Stimulated activated effector memory CD8-positive, alpha-beta T cell treated with anti-CD3 and anti-CD28 coated beads, Interleukin-12 subunit alpha, Interleukin-12 subunit beta, amount 100 ng/mL, for 72 hours (primary cell): ENCODE data around the gene DLG2.

ENCODE experiments used
- ATAC-seq: fragments of 150-1000 bp; cut with Tn5 transposase; 2 replicates; pipeline ENCODE4 v1.10.0; 2021
- DNase-seq, 2 donors: peaks; one replicate each; pipeline ENCODE4 v3.0.0; 2021 to 2022; ENCODE audit warnings: low spot score in 2 of 2
- H3K27ac Mint-ChIP-seq: one replicate; pipeline ENCODE4 v1.8.0; 2022; ENCODE audit warnings: mild to moderate bottlenecking, mixed read lengths
- H3K36me3 Mint-ChIP-seq: one replicate; pipeline ENCODE4 v1.8.0; 2022; ENCODE audit warnings: mild to moderate bottlenecking, mixed read lengths
- H3K4me1 Mint-ChIP-seq: one replicate; pipeline ENCODE4 v1.8.0; 2022; ENCODE audit warnings: mixed read lengths
- H3K4me3 Mint-ChIP-seq: one replicate; pipeline ENCODE4 v1.8.0; 2022; ENCODE audit warnings: mild to moderate bottlenecking, mixed read lengths
- H3K9me3 Mint-ChIP-seq: one replicate; pipeline ENCODE4 v1.8.0; 2022; ENCODE audit warnings: mixed read lengths

DLG2 gene

DNA sequence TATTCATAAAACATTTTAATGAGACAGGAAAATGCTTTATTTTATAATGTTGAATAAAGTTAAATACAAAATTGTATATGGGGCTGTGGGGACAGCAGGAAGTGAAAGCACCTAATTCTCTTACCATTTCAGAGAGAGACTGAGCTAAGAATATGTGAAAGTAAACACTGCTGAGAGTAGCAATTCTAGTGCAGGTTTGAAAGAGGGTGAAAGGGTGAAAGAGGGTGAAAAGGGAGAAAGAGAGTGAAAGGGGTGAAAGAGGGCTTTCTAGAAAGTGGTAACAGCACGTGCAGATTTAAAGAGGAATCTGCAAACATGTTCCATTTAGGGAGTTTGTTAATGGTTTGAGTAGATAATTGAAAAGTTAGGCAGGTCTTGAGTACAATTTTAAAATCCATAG lies 1689.0 kb downstream of the DLG2 start:
- H3K4me1 Mint-ChIP-seq: no peaks in the 10 kb centered on the region
- ATAC-seq (no peak), DNase-seq (no peak)
- no peaks in the 10 kb centered on the region for H3K36me3 Mint-ChIP-seq
- no peak overlapping the region for H3K4me3 Mint-ChIP-seq
- H3K9me3 Mint-ChIP-seq: peaks cover 14% of the 10 kb centered on the region
- no peak overlapping the region for H3K27ac Mint-ChIP-seq

DNA sequence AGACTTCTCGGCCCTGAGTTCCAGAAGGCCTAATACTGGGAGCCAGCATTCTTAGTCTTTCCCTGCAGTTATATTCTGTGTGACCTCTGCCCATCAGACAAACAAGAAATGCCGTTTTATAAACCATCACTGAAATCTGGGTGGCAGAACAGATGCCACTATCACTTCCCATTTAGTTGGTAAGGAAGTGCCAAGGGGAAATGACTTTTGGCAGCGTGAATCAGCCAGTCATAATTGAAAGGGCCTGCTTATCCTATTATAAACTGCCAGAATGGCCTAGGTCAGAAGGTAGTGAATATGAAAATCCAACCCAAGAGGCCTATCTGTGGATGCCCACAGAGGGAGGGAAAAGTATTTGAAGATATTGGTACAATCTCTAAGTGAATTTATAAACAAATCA lies 1694.1 kb downstream of the DLG2 start:
- Mint-ChIP-seq H3K4me3 (no peak overlapping the region), H3K4me1 (no peaks in the 10 kb centered on the region), H3K36me3 (no peaks in the 10 kb centered on the region), H3K9me3 (peaks cover 15% of the 10 kb centered on the region), H3K27ac (no peak overlapping the region)
- ATAC-seq (no peak), DNase-seq (no peak)

DNA sequence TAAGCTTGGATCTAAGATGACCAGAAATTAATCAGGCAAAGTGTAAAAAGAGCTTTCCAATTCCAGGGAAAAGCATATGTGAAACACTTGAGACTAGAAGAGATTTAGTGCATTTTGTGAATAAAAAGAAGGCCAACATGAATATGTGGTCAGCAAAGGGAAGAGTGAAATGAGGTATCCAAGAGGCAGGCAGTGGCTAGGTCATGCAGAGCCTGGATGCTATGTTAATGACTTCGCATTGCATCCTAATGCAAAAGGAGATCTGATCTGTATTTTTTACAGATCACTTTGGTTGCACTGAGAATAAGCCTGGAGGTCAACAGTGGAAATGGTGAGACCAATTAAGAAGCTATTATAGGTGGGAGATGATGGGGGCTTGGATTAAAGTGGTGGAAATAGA lies 1699.7 kb downstream of the DLG2 start:
- Mint-ChIP-seq H3K4me3 (no peak overlapping the region), H3K36me3 (no peaks in the 10 kb centered on the region), H3K9me3 (peaks cover 10% of the 10 kb centered on the region), H3K27ac (no peak overlapping the region), H3K4me1 (no peaks in the 10 kb centered on the region)
- DNase-seq (no peak), ATAC-seq (no peak)

DNA sequence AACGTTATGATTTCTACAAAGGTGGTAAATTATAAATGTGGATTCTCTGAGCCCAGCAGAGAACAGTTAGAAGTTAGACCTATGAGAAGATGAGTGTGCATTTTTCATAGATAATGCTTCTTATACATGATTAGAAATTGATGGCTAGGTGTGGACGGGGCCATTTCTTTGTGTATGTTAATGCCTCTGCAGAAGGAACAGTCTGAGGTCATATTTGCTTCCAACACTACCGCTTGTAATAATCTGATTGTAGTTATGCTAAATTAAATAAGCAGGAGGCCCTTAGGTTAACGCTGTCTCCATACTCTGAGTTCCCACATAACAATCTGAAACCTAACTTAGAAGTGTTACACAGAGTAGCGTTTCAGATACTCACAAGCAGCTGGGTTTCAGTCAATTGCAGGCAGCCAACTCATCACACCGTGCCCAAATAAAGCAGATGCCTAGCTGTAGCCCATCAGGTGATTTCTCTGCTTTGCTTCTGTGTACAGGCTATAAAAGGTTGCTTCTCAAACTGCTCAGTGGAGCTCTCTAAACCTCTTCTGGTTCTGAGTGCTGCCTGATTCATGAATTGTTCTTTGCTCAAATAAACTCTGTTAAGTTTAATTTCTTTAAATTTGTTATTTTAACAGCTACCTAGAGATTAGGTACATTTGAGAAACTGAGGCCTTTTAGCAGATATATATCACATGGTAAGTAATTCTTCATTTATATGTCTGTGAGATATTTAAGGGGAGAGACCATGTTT lies 1702.2 kb downstream of the DLG2 start:
- no peak overlapping the region for H3K27ac Mint-ChIP-seq
- no peak for DNase-seq
- ATAC-seq: no peak
- H3K9me3 Mint-ChIP-seq: peaks cover 10% of the 10 kb centered on the region
- H3K4me3 Mint-ChIP-seq: no peak overlapping the region
- no peaks in the 10 kb centered on the region for H3K4me1 Mint-ChIP-seq
- H3K36me3 Mint-ChIP-seq: no peaks in the 10 kb centered on the region

DNA sequence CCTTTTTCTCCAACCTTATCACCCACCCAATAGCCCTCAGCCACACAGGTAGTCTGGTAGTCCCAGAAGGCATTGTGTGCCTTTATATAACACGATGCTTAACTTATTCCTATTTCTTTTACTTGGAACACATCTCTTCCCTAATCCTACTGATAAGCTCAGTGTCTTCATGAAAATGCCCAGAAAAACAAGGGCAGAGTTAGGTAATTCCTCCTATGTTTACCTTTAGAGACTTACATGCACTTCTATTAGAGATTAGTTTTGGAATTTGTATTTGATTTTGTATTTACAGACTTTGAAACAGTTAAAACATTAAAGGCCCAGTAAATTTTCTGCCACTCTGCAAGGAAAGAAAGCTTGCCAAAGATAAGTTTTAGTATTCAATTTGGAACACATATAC lies 1703.2 kb downstream of the DLG2 start:
- Mint-ChIP-seq H3K36me3 (no peaks in the 10 kb centered on the region), H3K9me3 (peaks cover 10% of the 10 kb centered on the region), H3K27ac (no peak overlapping the region), H3K4me3 (no peak overlapping the region), H3K4me1 (no peaks in the 10 kb centered on the region)
- DNase-seq: no peak
- ATAC-seq: no peak

DNA sequence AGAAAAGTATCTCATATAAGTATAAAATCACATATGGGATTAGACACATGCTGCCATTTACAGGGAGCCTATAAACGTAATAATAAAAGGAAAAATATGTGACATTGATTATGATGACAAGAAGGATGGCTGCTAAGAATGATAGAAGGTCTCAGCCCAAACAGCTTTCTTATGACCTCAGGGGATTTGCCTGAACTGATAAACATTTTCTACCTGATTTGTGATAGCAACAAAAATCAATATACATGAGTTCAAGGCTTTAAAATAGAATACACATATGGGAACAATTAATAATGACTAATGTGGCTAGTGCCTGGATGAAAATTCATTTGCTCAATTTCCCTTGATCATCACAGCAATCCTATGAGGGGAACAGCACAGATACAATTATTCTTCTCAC lies 1704.2 kb downstream of the DLG2 start:
- ATAC-seq (no peak), DNase-seq (no peak)
- no peaks in the 10 kb centered on the region for H3K4me1 Mint-ChIP-seq
- H3K27ac Mint-ChIP-seq: no peak overlapping the region
- peaks cover 8% of the 10 kb centered on the region for H3K9me3 Mint-ChIP-seq
- H3K4me3 Mint-ChIP-seq: no peak overlapping the region
- no peaks in the 10 kb centered on the region for H3K36me3 Mint-ChIP-seq

DNA sequence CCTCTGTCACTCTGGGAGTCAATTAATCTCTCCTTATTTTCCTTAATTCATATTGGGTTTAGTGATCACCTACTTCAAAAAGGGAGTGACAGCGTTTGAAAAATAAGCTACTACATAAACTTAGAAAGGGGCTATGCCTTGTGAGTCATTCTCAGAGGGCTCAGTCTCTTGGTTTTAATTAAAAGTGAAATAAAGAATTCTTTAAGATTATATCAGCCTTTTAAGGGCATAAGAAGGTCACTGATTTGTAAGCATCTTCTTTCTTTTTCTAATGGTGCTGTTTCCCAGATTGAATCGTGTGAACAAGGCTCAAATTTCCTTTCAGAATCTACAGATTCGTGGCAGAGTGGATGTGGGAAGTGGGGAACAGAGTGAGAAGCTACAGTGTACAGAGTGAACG lies 1704.8 kb downstream of the DLG2 start:
- no peaks in the 10 kb centered on the region for H3K4me1 Mint-ChIP-seq
- H3K4me3 Mint-ChIP-seq: no peak overlapping the region
- no peak overlapping the region for H3K27ac Mint-ChIP-seq
- H3K36me3 Mint-ChIP-seq: no peaks in the 10 kb centered on the region
- H3K9me3 Mint-ChIP-seq: peaks cover 4% of the 10 kb centered on the region
- DNase-seq: no peak
- no peak for ATAC-seq

DNA sequence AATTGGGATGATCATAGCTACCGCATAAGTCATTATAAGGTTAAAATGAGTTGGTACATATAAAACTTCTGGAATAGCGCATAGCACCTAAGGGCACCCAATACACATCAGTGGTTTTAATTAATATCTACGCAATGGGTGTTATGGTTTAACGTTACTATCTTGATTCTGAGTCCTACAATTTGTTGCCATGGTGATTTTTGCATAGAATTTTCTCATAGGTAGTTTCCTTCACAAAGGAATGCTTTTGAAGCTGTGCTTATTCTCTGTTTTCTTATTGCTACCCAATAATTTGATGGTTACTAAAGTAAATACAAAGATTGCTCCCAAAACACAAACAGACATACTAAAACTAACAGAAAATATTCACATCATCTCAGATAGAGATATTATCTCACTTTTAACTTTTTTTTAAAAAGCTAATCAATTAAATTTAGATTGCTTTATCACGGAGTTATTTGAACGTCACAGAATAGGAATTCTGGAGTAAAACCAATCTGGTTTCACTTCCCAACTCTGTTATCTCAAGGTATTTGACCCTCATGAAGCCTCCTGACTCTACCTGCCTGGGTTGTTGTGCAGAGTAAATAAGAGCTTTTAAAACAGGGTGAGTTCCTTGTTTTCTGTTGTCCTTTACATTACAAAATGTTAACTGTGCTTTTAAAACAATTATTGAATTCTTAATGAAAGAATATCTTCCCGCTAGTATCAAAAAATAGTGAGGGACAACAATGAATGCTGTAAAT lies 1705.5 kb downstream of the DLG2 start:
- H3K9me3 Mint-ChIP-seq: peaks cover 3% of the 10 kb centered on the region
- H3K4me1 Mint-ChIP-seq: no peaks in the 10 kb centered on the region

DNA sequence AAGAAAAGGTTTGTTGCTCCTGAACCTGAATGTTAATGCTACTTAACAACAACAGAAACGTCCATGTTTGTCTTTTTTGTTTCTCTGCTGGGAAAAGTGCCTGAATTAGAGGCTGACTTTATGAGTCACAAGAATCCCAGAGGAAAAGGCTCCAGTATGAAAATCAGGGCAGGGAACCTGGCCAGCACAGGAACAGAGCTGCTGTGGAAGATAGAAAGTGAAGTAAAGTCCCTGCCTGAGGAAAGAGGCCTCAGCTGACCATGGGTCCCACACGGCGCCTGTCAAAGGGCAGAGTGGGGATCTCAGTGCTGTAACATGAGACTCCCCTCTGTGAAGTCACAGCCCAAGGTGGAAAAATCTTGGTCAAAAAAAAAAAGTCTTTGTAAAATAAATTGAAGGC lies 1708.7 kb downstream of the DLG2 start:
- H3K4me1 Mint-ChIP-seq: no peaks in the 10 kb centered on the region
- no peak overlapping the region for H3K27ac Mint-ChIP-seq
- no peaks in the 10 kb centered on the region for H3K36me3 Mint-ChIP-seq
- H3K4me3 Mint-ChIP-seq: no peak overlapping the region
- DNase-seq (no peak), ATAC-seq (no peak)
- peaks cover 3% of the 10 kb centered on the region for H3K9me3 Mint-ChIP-seq

More for the DNA sequence above, 1705.5 kb downstream of the DLG2 start:
- ATAC-seq: no peak
- no peak overlapping the region for H3K4me3 Mint-ChIP-seq
- H3K27ac Mint-ChIP-seq: no peak overlapping the region
- H3K36me3 Mint-ChIP-seq: no peaks in the 10 kb centered on the region
- DNase-seq: no peak

DNA sequence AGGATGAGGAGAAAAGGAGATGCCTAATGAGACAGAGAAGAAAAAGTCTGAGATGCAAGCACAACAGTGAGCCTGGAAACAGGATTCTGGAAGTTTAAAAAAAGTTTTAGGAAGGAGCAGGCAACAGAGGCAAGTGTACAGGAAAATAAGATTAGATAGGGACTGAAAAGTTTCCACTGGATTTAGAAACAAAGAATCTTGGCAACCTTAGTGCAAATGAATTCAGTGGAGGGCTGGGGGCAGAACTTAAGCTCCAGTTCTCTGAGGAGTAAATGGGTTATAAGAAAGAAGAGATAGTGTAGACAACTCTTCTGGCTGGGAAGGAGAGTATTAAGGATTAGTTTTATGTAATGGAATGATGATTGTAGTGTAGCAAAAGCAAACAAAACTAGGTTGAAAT lies 1712.1 kb downstream of the DLG2 start:
- H3K27ac Mint-ChIP-seq: no peak overlapping the region
- no peak overlapping the region for H3K4me3 Mint-ChIP-seq
- H3K4me1 Mint-ChIP-seq: no peaks in the 10 kb centered on the region
- peaks cover 6% of the 10 kb centered on the region for H3K9me3 Mint-ChIP-seq
- ATAC-seq (no peak), DNase-seq (no peak)
- no peaks in the 10 kb centered on the region for H3K36me3 Mint-ChIP-seq

DNA sequence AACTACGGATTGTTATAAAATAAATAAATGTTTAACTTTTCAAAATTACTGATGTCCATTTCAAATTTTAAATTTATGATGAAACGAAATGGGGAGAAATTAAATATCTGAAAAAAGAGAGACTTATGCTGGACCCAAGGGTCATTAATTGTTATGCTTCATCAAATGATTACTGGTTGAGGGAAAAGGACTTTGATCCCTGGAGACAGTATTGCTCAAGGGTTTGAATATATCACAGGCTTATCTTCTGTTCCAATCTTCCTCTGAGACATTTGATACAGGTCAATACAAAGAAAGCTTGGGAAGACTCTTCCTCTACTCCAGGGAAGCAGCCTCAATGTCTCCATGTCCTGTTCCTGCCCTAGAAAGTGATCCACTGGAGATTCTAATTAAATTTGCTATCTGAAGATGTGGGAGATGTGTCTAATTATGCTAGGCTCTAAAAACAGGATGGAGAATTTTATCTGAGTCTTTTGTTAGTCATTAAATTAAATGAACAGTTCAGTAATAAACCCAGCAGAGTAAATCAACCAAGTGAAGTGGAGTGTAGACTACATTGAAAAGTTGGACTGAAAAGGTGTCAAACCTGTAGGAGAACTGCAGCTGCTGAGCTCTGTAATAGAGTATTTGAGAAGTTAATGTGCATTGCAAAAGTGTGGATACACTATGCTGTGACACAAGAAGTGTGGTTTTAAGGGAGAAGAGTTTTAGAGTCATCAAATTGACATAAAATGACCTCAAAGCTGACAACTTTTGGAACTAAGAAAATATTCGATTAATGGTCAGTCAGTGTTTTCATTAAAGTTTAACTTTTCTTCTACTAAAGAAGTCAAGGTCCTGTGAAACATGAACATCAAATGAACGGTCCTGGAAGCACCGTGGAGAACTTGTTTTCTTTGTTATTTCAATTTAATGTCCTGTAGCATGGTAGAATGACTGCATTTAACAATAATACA lies 1717.3 kb downstream of the DLG2 start:
- no peak for DNase-seq
- Mint-ChIP-seq H3K9me3 (peaks cover 6% of the 10 kb centered on the region), H3K4me3 (no peak overlapping the region), H3K36me3 (no peaks in the 10 kb centered on the region), H3K4me1 (no peaks in the 10 kb centered on the region), H3K27ac (no peak overlapping the region)
- no peak for ATAC-seq

DNA sequence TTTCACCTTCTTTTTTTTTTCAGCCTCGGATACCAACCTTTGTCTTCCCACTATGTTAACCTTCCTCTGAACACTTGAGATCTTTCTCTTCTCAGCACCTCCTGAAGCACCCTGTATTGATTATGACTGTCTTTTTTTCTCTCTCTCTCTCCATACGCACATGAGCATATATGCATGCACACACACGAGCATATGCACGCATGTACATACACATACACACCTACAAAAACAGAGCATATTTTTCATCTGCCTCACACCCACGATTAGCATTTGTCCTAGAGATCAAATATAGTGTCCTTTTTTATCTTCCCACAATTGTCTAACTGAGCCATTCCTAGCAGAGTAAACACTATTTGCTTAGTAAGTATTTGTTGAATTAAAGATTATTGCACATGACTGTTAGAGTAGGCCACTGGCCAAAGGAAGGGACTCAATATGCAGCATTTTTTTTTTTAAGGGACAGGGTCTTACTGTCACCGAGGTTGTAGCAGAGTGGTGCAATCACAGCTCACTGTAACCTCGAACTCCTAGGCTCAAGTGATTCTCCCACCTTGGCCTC lies 1718.8 kb downstream of the DLG2 start:
- H3K4me1 Mint-ChIP-seq: no peaks in the 10 kb centered on the region
- no peak for DNase-seq
- no peak for ATAC-seq
- peaks cover 6% of the 10 kb centered on the region for H3K9me3 Mint-ChIP-seq
- H3K4me3 Mint-ChIP-seq: no peak overlapping the region
- H3K36me3 Mint-ChIP-seq: no peaks in the 10 kb centered on the region
- no peak overlapping the region for H3K27ac Mint-ChIP-seq

DNA sequence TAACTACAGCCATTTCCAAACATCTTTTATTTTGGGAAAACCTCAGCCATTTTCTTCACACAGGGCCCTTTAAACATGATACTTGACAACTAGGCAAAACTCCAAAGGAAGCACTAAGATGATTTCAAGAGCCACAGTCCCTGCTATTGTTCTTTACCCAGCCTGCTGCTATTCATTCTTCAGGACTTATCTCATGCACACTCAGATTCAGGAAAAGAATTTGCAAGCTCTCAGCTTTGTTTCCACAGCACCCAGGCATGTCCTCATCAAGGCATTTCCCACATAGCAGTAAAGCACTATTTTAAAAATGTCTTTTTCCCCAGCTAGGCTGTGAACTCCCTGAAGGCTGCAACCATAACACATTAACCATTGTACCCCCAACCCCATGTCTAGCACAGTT lies 1731.6 kb downstream of the DLG2 start:
- no peak for ATAC-seq
- no peak for DNase-seq
- H3K36me3 Mint-ChIP-seq: no peaks in the 10 kb centered on the region
- no peaks in the 10 kb centered on the region for H3K4me1 Mint-ChIP-seq
- no peak overlapping the region for H3K4me3 Mint-ChIP-seq
- H3K9me3 Mint-ChIP-seq: peaks cover 20% of the 10 kb centered on the region
- no peak overlapping the region for H3K27ac Mint-ChIP-seq

DNA sequence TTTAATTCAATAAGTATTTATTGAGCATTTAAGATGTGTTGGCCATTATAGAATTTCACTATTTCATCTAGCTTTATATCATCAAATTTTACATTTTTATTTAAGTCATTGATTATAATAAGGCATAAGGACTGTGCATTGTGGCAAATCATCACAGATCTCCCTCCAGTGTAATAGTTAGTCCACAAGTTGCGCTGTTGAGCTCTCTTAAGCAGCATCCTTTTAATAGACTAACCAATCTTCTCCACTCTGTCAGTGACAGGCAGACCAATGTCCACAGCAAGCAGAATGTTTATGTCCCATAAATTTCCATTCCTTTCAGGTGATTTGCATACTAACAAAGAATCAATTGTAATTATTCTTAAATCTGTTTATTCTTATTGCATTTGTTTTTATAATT lies 1745.7 kb downstream of the DLG2 start:
- Mint-ChIP-seq H3K27ac (no peak overlapping the region), H3K4me1 (no peaks in the 10 kb centered on the region), H3K36me3 (no peaks in the 10 kb centered on the region), H3K9me3 (peaks cover 5% of the 10 kb centered on the region), H3K4me3 (no peak overlapping the region)
- DNase-seq (no peak), ATAC-seq (no peak)

DNA sequence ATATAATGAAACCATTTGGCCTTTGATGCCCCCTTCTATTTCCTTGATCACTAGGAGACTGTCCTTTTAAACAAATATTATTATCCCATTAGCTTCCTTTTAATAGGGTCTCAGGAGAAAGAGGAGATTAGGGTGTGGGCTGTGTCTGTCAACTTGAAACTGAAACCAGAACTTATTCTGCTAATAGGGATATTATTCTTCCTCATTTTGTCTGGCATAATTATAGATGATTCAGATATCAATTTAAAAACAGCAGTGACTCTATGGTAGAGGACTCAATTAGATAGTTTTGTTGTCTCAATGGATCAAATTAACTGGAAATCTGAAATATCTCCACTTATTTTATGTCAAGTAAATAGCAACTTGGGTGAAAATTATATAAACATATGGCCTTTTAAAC lies 1756.1 kb downstream of the DLG2 start:
- DNase-seq (no peak), ATAC-seq (no peak)
- H3K4me3 Mint-ChIP-seq: no peak overlapping the region
- no peak overlapping the region for H3K27ac Mint-ChIP-seq
- no peaks in the 10 kb centered on the region for H3K4me1 Mint-ChIP-seq
- H3K36me3 Mint-ChIP-seq: no peaks in the 10 kb centered on the region
- H3K9me3 Mint-ChIP-seq: peaks cover 4% of the 10 kb centered on the region
